Medulla oblongata (tissue), 1 donor: Measurements from ENCODE around the gene KIT.
A peak's percentile ranks its signal among the peaks of the same experiment; 100 is the strongest.

Experiments used
- DNase-seq: peaks from one replicate; pipeline ENCODE4 v3.0.0-alpha.2; 2015; ENCODE audit errors: extremely low spot score

KIT gene

DNA sequence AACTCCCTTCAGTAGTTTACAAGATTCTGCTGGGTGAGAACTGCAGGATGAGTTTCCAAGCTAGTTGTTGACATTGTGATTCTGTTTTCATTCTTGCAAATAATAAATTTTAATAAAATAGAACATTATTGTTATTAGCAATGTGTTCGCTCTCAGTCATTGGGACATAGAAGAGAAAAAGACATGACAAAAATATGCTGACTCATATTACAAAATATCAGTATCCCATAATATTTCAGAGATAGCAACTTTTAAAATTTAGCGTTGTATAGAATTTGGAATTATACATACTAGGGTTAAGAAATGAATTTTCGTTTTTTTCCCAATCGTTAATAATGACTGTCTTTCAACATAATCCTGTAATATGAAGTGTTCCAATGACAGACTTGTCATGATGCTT, 45.4 kb downstream of the KIT start:
- DNase-seq, result no peak

DNA sequence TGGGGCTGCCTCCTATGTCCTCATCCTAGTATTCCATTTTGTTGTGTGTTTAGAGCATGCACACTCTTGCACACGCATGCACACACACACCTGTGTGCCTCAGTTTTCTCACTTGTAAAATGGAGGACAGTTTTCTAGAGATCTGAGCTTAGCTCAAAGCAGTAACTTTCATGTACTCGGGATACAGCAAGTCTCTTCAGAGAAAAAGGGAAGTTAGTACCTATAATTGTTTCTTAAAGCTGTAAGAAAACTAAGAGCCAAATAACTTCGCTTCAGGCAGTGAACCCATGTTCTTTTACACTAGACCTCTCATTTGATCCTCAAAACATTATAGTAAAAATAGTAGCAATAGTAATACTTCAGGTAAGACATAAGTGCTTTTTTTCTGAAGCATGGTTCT, 49.6 kb downstream of the KIT start:
- no peak for DNase-seq

DNA sequence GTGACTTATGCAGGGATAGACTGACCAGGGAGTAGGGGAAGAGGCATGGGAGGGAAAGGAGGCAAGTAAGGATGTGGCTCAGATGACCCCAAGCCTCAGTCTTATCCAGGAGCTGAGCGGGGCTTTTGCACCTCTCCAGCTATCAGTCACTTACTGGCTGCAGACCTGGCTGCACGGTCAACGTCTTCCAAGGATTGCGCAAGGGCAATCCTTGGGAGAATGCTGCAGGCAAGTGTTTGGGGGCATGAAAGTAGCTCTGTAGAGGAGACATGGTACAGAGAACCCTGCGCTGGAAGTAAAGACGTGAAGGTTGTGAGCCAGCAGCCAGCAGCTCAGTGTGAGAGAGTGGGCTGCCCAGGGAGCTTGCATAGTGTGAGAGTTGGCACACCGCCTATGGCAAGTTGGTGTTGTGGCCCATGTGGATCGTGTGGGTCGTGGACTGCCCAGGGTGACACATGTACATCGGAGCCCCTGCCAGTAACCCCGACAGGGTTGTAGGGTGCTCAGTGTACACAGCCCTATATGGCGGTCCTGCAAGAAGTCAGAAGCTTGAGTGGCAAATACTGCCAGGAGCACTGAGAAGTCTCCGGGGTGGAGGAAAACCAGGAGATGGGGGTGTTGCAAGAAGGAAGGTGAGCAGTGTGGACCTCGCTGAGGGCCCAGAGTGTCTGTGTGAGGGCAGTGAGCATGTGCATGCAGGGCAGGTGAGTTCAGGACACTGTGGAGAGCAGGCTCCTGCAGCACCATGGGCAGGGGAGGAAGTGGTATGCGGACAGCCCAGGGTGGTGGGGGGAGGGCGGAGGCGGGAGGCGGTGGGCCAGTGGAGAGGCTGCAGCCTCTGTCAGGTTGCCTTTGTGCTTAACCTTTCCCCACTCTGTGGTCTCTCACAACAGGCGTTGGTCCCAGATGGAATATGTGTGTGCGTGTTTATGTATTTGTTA, 50.9 kb downstream of the KIT start:
- no peak for DNase-seq

DNA sequence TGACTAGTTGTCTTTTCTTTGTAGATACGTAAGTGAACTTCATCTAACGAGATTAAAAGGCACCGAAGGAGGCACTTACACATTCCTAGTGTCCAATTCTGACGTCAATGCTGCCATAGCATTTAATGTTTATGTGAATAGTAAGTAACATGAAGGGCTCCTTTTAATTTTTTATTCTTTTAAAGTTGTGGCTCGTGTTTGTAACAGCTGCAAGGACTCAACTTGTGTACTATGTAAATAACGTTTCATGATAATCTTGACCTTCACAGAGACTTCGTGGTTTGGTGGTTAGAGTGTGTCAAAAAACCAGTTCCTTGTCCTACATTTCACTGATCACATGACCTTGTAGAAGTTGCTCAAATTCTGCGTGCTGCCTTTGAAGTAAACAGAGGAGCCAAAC, 51.6 kb downstream of the KIT start:
- peak; percentile 30 for DNase-seq

DNA sequence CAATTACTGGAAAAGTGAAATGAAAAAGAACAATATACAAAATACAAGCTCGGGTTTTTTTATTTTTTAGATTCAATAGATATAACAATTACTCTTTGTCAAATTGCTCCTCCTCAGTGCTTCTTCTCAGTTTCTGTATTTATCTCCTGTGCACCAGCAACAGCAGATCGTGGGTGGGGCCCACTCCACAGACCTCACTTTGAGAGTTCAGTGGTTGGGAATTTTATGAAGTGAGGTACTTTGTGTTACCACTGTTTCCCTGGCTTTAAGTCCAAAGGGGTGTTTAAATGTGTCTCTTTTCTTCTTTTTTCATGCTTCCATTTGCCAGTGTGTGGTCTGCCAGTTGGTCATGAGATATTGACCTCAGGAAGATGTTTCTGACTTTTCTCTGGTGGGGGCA, 54.4 kb downstream of the KIT start:
- no peak for DNase-seq

DNA sequence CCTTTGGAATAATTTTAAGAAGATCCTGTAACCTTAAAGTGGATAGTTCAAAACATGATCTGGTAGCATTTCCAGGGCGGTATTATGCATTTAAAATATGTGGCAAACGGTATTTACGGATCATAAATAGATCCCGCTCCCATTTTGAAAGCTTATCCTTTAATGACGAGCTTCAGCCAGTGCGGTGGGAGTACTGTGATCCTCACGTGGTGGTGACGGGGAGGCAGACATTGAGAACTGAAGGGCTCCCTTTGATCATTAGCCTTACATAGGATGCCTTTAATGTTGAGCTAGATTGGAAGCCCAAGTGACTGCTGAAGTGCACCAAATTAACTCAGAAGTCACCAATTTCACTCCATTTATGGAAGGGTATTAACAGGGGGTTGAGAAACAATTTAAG, 56.9 kb downstream of the KIT start:
- DNase-seq, result no peak

DNA sequence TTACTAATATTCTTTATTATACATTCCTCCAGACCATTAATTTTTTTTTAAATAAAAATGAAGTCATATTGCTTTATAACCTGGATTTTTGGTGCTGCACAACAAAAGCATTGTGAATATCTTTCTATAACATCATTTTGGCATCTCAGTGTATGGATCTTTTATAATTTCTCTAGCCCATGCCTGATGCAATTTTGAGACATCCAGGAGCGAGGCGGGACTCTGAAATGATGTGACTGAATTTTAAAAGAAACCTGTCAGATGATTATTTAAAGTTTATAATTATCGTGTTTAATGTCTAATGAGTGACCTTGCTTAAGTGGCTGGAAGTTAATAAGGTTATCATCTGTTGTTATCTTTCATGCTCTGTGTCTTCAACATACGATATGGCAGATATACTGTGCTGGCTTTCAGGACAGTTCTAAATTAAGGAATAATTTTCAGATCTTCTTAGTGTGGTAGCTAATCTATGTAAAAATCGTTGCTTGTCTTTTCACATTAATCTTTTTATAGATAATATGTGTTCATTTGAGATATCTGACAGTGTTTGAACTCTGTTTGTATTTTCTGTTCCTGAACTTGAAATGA, 58.8 kb downstream of the KIT start:
- no peak for DNase-seq

DNA sequence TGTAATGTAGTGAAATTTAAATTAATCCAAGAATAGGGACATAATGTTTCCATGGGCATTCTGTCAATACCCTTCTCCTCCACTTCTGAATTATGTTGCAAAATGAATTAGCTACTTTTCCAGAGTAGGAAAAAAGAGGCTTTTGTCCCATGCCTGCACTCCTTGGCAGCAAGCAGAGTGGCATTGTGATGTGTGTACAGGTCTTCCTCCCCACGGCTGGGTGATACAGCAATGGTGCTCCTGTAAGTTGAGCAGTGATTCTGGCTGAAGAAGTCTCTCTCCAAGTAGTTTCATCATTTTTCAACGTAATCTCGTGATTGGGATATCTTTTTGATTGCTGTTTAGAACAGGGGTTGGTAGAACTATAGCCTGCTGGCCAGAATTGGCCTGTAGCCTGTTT, 59.9 kb downstream of the KIT start:
- DNase-seq, result peak; percentile 55

DNA sequence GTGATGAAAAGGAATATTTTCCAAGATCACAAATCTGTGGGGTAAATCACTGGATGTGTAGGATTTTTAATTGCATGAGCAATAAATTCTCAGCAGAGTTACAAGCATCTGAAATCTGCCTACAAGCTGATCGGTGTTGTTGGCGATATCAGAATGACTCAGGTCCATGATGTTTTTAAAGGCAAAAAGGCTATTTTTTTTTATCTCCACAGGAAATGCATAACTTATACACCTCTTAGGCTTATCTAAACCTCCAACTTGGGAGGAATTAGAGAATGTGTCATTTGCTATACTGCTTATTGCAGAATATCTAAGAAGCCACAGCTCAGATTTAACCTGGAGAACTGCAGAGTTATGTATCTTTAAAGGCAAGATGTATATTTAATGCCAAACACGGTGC, 61.6 kb downstream of the KIT start:
- DNase-seq, result no peak

DNA sequence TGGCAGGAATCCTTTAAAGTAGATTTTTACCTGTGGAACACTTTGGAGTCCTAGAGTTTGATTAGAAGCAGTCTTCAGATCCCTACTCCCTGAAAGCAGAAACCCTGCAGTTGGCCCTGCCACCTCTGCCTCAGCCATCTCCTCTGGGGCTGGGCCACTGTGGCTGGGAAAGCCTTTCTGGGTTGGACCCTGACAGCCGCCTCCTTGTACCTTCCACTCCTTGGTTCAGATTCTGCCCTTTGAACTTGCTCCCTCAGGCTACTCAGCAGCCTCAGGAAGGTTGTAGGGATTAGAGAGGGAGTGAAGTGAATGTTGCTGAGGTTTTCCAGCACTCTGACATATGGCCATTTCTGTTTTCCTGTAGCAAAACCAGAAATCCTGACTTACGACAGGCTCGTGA, 65.5 kb downstream of the KIT start:
- no peak for DNase-seq

DNA sequence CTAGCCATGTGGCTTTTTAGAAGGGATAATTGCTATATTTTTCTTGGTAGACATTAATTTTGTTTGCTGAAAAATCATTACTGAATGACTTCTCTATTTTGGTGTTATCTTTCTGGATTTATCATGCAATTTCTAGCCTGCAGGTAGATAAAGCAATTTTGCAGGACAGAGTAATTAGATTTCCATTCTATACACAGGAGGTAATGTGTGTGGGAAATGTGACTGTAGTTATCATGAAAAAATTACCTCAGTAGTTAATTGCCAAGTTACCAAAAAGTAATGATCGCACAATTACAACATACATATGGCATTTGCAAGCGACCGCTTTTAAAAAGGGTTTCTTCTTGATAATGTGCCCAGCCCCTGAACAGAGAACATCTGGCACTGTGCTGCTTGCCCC, 66.1 kb downstream of the KIT start:
- no peak for DNase-seq

DNA sequence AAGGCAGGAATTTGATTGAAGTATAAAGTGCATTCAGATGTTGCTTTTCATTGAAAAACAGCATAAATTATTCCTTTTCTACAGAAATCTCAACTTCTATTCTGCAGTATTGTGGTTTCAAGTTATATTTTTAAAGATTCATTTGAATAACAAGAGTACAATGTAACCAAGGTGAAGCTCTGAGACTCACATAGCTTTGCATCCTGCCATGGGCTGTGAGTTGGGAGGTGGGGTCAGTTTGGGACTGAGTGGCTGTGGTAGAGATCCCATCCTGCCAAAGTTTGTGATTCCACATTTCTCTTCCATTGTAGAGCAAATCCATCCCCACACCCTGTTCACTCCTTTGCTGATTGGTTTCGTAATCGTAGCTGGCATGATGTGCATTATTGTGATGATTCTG, 69.2 kb downstream of the KIT start:
- no peak for DNase-seq

DNA sequence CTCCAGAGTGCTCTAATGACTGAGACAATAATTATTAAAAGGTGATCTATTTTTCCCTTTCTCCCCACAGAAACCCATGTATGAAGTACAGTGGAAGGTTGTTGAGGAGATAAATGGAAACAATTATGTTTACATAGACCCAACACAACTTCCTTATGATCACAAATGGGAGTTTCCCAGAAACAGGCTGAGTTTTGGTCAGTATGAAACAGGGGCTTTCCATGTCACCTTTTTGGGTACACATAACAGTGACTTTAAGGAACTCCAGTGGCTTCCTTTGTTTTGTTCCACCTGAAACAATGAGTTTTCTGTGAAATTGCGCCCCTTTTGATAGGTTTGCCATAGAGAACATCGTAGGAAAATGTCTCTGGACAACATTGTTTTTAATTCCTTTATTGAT, 69.6 kb downstream of the KIT start:
- no peak for DNase-seq

DNA sequence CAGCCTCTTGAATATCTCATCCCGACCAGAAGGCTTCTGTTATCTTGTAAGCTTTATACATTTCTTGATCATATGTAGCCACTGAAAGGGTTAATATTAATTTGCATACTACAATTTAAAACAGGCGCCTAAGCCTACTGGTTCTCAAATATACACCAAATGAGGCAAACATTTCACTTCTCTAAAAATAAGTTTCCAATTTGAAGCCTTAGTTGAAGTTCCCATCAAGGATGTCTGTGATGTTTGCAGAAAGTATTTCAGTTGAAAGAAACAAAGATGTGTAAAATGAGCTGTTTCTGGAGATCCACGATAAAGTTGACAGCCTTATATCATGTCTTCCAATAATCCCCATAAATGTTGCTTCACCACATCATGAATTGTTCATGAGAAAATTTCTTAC, 70.6 kb downstream of the KIT start:
- DNase-seq, result no peak

DNA sequence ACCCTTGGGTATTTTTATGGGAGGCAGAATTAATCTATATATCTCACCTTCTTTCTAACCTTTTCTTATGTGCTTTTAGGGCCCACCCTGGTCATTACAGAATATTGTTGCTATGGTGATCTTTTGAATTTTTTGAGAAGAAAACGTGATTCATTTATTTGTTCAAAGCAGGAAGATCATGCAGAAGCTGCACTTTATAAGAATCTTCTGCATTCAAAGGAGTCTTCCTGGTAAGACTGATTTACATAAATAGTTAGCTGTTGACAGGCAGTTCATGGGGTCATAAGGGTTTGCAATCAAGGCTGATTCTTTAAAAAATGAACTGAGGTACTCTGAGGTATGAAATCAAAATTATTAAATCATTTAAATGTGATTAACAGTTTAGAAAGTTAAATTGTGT, 71.5 kb downstream of the KIT start:
- DNase-seq, result no peak

DNA sequence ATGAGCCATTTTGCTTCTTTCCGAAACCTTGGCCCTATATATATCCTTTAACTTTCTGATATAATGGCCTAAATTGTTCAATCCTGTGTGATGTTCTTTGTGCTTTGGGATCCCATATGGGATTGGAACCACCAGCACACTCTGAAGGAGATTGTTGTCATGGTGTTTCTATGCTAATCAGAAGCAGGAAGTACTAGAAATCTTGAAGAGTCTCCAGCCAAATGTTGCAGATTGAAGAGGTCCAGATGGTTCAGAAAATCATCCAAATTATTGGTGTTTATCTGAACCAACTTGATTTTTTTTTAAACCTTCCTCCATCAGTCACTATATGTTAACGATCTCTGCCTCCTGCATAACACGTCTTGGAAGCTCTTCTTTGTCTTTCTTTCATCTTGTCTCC, 72.8 kb downstream of the KIT start:
- no peak for DNase-seq

DNA sequence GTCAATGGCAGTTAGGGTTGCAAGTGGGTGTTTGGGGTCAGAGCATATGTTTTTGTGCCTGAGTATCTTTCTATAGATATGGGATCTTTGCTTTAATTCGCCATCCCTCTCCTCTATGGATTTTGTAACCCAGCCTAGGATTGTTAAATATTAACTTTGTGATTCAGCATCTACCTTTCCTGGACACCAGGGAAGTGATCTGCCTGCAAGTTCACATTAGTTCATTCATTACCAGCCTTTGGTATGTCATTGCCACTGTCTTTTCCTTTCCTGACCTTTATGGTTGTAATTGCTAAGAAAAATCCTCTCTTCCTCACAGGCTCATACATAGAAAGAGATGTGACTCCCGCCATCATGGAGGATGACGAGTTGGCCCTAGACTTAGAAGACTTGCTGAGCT, 73.8 kb downstream of the KIT start:
- DNase-seq, result no peak

DNA sequence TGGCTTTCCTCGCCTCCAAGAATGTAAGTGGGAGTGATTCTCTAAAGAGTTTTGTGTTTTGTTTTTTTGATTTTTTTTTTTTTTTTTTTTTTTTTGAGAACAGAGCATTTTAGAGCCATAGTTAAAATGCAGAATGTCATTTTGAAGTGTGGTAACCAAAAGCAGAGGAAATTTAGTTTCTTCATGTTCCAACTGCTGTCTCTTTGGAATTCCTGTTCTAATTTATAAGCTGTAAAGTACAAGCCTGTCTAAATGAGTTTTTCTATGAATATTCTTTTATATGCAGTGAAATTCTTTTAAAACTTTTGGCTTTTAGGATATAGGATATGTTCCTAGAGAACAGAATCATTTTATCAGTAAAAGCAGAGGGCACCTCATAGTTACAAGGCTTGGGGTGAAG, 74.2 kb downstream of the KIT start:
- DNase-seq, result no peak

DNA sequence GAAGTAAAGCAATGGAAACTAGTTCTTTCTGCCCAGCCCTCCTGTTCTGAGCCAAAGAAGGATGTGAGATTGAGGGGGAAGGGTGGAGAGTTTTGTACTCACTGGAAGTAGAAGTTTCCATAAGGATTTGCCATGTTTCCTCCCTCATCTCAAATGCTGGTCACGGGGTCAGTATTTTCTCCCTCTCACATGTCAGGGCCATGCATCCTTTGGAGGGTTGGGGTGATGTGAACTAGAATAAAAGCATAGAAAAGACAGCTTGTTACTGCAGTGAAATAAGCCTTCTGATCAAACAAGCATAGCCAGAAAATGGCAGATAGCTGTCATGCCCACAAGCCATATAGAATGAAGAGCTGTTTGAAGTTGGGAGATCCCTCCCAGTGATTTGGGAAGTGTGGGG, 79.7 kb downstream of the KIT start:
- no peak for DNase-seq

DNA sequence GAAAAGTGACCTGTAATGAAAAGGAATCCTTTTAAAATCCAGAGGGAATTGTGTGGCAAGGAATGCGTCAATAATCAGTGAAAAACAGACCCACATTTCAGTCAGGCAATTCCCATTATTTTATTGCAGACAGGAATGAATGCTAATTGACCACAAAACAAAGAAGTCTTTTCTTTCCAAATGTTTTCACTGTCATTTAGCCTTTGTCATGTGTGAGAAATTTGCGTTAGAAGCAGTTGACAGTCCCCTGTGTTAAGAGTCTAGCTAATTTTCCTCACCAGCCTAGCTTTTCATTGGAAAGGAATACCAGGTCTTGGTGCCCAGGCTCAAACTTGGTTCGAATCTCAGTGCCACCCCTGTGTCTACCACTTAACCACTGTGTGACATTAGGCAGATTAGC, 83.4 kb downstream of the KIT start:
- peak; percentile 66 for DNase-seq

DNA sequence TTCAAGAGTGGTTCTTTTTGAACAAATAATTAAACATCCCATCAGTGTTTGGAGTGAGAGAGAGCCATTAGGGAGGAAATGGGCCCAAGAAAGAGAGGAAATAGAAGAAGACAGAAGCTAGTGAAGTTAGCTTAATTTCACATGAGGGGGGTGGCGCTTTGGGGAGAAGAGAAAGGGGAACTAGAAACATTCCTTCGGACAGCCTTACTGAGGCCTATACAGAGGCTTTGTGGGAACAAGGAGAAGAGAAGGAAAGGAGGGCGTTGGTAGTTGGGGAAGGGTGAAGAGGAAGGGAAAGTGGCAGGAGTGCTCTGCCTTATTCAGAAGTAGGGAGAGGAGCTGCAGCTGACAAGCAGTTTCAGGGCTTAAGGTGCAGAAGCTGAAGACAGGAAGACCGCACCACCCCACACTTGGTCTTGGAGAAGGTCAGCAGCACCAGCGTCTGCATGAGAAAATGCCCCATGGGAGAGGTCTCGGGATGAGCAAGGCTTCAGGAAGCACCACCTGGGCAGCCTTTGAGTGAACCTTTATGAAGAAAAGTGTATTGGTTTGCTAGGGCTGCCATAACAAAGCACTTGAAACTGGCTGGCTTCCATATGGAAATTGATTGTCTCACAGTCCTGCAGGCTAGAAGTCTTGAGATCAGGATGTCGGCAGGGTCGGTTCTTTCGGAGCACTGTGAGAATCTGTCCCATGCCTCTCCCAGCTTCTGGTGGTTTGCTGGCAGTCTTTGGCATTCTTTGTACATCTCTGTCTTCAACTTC, 85.1 kb downstream of the KIT start:
- peak; percentile 57 for DNase-seq

DNA sequence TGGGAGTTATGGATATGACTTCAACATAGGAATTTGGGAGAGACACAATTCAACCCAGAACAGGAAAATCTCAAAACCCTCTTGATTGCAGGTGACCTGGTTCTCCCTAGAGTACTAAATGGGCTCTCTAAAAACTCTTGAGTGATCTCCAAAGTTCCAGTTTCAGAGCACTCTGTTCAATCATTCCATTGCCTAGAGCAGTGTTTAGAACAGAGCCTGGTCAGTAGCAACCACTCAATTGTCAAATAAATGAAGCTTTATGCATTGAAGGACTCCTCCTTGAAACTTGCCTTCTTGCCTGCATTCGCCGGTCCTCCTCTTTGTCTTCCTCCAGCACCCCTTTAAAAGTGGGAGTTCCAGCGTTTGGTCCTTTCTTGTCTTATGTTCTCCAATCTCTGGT, 85.8 kb downstream of the KIT start:
- DNase-seq, result no peak

DNA sequence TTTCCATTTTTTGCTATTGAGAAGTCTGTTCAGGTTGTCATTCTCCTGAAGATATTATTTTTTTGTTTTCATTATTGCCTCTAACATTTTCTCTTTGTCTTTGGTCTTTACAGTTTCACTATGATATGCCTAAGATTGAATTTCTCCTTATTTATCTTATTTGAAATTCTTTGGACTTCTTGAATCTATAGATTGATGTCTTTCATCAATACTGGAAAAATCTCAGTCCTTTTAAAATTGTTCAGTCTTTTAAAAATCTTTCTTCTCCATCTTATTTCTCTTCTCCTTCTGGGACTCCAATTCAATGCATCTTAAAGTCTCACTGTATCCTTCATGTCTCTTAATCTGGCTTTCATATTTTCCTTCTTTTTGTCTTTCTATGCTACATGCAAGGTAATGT, 86.7 kb downstream of the KIT start:
- DNase-seq, result no peak
